Duodenal mucosa (tissue), 2 donors: Measurements from ENCODE around the gene PYGM.

Source experiments
- H3K27ac ChIP-seq: one replicate; pipeline ENCODE4 v1.7.0; 2013; ENCODE audit warnings: low read depth, low read length
- H3K27me3 ChIP-seq, 2 donors: one replicate each; pipeline ENCODE4 v1.7.0; 2013; ENCODE audit warnings: low read length in 2 of 2, control low read depth in 1 of 2; ENCODE audit not compliant: insufficient read depth in 2 of 2, control insufficient read depth in 1 of 2
- H3K36me3 ChIP-seq, 2 donors: one replicate each; pipeline ENCODE4 v1.7.0; 2013; ENCODE audit warnings: low read length in 2 of 2, control low read depth in 1 of 2; ENCODE audit not compliant: insufficient read depth in 2 of 2, control insufficient read depth in 1 of 2
- H3K4me1 ChIP-seq, 2 donors: one replicate each; pipeline ENCODE4 v1.7.0; 2013; ENCODE audit warnings: low read length in 2 of 2, control low read depth in 1 of 2; ENCODE audit not compliant: insufficient read depth in 2 of 2, control insufficient read depth in 1 of 2
- H3K4me3 ChIP-seq, 2 donors: one replicate each; pipeline ENCODE4 v1.7.0; 2013; ENCODE audit warnings: low read length in 2 of 2, low read depth in 1 of 2
- H3K9ac ChIP-seq, 2 donors: one replicate each; pipeline ENCODE4 v1.7.0; 2013; ENCODE audit warnings: low read length in 2 of 2, low read depth in 1 of 2
- H3K9me3 ChIP-seq, 2 donors: one replicate each; pipeline ENCODE4 v1.7.0; 2013; ENCODE audit warnings: low read length in 2 of 2, control low read depth in 1 of 2; ENCODE audit not compliant: control insufficient read depth in 1 of 2

The PYGM gene

DNA sequence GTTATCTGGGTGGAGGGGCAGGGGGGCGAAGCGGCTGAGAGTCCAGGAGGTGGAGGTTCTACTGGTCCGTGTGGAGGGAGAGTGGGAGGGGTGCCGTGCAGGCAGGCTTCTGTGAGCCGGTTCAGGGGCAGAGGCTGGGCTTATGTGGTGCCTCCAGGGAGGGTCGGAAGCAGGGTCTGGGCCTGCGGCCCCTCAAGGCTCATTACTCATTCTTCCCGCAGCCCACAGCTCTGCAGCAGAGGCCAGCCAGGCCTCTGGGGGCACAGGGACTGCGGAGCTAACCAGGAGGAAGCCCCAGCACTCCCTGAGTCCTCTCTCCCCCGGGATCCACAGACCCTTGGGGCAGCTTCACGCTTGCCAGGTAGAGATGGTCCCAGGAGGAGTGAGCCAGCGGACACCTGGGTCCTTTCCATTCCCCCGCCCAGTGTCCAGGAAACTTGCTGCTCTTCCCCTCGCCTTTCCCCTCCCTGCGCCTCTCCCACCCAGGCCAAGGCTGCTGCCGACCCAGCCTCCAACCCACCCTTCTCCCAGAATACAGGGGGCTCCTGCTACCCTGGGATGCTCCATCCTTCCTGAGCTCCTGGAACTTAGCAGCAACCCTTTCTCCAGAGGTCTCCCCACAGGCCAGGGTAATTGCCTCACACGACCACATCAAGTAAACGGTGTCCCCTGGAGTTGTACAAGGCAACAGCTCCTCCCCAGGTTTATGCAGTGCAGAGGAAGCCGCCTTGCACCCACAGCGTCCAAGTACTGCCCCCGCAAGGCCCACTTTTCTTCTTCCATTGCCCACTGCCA lies 43.1 kb downstream of the PYGM start:
- no peak overlapping the region for H3K4me3 ChIP-seq
- no peak overlapping the region for H3K9ac ChIP-seq
- H3K27ac ChIP-seq = no peak overlapping the region
- H3K27me3 ChIP-seq = peaks cover 67 to 70% of the 10 kb centered on the region in 2 donors
- H3K9me3 ChIP-seq = no peaks in the 10 kb centered on the region
- H3K36me3 ChIP-seq = no peaks in the 10 kb centered on the region
- no peaks in the 10 kb centered on the region for H3K4me1 ChIP-seq

DNA sequence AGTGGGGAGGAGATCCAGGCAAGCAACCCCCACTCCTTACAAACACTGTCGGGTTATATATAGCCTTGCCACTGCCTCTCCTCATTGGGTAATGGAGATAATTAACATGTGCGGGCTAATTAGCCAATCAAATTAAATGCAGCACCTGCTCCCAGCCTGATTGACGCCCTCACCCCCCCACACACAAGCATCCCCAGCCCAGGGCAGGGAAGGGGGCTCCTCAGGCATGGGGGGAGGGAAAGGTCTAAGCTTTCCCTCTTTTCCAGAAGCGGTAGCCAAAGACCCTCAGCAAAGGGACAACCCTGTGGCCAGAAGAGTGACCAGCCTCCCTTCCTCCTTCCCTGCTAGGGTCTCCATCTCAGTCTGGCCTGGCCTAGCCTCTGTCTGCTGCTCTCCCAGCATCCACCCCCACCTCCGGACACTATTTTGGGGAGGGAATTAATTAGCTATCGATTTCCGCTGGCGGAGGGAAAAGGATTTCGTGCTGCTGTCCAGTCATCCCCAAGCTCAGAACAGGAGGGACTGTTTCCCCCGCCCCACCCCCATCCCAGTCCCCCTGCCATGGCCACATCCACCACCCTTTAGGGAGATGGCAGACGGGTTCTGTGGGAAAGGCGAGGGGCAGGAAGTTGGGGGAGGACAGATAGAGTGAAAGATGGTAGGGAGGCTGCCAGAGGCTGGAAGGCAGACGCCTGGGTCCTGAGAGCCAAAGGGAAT lies 43.9 kb downstream of the PYGM start:
- peaks cover 71 to 72% of the 10 kb centered on the region in 2 donors for H3K27me3 ChIP-seq
- no peak overlapping the region for H3K27ac ChIP-seq
- H3K4me1 ChIP-seq = no peaks in the 10 kb centered on the region
- no peaks in the 10 kb centered on the region for H3K36me3 ChIP-seq
- H3K4me3 ChIP-seq = no peak overlapping the region
- no peaks in the 10 kb centered on the region for H3K9me3 ChIP-seq
- H3K9ac ChIP-seq = no peak overlapping the region

DNA sequence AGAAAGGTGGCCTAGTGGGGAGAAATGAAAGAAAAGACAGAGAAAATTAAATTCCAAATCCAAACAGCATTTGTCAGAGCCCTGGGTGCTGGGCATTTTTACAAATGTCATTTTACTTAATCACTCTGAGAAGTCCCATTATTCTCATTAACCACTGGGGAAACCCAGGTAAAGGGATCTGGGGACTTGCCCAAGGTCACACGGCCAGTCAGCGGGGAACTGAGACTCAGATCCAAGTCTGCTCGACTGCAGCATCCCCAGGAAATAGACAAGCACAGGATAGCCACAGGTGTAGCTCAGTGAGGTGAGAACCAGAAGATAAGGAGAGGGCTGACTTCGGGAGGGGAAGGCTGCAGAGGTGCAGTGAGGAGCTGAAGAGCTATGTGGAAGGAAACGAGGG lies 44.7 kb downstream of the PYGM start:
- H3K9me3 ChIP-seq = no peaks in the 10 kb centered on the region
- H3K27me3 ChIP-seq = peaks cover 72 to 73% of the 10 kb centered on the region in 2 donors
- H3K9ac ChIP-seq = no peak overlapping the region
- H3K4me1 ChIP-seq = no peaks in the 10 kb centered on the region
- no peak overlapping the region for H3K27ac ChIP-seq
- no peaks in the 10 kb centered on the region for H3K36me3 ChIP-seq
- H3K4me3 ChIP-seq = no peak overlapping the region

DNA sequence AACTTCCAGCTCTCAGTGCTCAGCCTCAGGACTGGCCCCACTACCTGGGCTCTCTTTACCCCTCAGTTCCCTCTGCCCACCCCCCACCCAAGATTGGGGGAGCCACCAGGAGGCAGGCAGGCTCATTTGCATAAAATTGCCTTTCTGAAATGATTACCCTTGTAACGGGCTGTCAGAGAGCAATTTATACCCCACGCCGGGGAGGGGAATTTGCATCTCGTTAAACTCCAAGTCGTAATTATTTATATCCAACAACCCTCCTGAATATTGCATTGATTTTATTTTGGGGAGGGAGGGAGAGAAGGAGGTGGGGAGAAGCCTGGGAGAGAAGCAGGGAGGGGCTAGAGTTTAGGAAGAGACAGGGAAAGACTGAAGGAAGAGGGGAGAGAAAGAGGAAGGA lies 45.1 kb downstream of the PYGM start:
- Histone ChIP-seq H3K9ac (no peak overlapping the region), H3K36me3 (no peaks in the 10 kb centered on the region), H3K4me1 (no peaks in the 10 kb centered on the region), H3K9me3 (no peaks in the 10 kb centered on the region), H3K27me3 (peaks cover 71 to 72% of the 10 kb centered on the region in 2 donors), H3K27ac (no peak overlapping the region), H3K4me3 (no peak overlapping the region)

DNA sequence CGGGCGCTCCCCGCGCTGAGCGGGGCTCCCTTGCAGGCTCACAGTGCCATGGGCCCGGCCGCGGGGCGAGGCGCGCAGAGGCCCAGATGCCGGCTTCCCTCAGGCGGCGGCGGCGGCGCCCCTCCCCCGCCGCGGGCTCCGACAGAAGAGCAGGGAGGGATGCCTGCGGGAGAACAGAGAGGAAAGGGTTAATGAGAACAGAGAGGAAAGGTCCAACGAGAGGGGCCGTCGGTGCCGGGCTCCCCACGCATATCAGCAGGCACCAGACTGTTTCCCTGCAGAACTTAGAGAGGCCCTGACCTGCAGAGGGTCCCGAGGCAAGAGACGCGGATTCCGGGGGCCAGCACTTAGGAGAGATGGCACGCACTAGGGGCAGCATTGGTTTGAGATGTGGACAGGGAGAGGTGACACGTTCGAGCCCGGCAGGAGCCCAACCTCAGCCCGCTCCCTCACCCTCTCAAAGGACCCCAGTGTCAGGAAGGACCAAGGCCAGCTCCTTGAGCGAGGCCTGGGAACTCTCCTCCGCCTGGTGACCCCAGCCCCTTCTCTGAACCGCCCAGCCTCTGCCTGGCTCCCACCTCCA lies 45.9 kb downstream of the PYGM start:
- H3K4me3 ChIP-seq = no peak overlapping the region
- H3K9me3 ChIP-seq = no peaks in the 10 kb centered on the region
- H3K36me3 ChIP-seq = no peaks in the 10 kb centered on the region
- H3K27ac ChIP-seq = no peak overlapping the region
- peaks cover 77 to 78% of the 10 kb centered on the region in 2 donors for H3K27me3 ChIP-seq
- no peaks in the 10 kb centered on the region for H3K4me1 ChIP-seq
- H3K9ac ChIP-seq = no peak overlapping the region

DNA sequence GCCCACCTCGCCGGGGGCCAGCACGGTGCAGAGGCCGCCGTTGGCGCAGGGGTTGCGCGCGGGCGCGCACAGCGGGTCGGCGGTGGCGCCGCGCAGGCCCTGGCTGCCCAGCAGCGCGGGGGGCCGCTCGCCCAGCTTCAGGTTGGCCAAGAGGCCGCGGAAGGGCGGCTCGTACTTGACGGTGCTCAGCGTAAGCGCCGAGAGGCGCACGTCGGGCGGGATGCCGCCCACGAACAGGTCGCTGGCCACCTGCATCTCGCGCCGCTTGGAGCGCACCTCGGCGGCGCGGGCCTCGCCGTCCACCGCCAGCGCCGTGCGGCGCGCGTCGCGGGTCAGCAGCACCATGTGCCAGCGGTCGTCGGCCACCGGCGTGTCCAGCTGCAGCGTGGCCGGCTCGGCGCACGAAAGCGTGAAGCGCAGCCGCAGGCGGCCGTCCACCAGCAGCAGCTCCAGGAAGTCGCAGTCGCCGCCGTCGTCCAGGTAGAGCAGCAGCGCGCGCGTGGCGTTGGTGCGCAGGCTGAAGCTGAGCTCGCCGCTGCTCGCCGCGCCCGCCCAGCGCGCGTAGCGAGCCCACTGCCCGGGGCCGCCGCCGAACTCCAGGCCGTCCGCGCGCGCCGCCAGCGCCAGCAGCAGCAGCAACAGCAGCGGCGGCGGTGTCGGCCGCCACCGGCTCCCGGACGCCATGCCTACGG lies 46.6 kb downstream of the PYGM start:
- no peak overlapping the region for H3K9ac ChIP-seq
- H3K36me3 ChIP-seq = no peaks in the 10 kb centered on the region
- H3K27me3 ChIP-seq = peaks cover 78 to 79% of the 10 kb centered on the region in 2 donors
- no peak overlapping the region for H3K4me3 ChIP-seq
- no peaks in the 10 kb centered on the region for H3K4me1 ChIP-seq
- no peak overlapping the region for H3K27ac ChIP-seq
- no peaks in the 10 kb centered on the region for H3K9me3 ChIP-seq

DNA sequence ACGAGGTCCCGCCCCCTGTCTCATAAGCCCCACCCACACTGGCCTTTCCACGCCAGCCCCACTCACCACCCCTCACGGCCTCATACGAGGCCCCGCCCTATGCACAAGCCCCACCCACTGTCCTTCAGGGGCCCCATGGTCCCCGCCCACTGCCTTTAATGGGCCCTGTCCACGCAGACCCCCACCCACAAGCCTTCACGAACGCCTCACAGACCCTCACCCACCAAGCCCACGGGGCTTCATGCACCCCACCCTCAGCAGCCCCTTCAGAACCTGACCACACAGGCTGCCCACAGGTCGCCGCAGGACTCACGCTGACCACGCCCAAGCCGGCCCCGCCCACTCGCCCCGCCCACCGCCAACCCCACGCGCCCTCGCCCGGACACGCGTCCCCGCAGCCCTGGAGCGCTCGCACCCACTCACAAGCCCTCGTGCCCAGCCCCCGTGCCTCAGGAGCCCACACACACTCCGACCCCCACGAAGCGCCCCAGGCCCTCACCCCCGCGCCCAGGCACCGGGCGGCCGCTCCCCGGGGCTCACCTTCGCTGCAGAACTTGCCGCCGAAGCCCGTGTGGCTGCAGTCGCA lies 47.3 kb downstream of the PYGM start:
- H3K9me3 ChIP-seq = no peaks in the 10 kb centered on the region
- H3K27ac ChIP-seq = no peak overlapping the region
- no peaks in the 10 kb centered on the region for H3K36me3 ChIP-seq
- H3K27me3 ChIP-seq = peaks cover 76% of the 10 kb centered on the region in 2 donors
- no peaks in the 10 kb centered on the region for H3K4me1 ChIP-seq
- no peak overlapping the region for H3K9ac ChIP-seq
- H3K4me3 ChIP-seq = no peak overlapping the region

DNA sequence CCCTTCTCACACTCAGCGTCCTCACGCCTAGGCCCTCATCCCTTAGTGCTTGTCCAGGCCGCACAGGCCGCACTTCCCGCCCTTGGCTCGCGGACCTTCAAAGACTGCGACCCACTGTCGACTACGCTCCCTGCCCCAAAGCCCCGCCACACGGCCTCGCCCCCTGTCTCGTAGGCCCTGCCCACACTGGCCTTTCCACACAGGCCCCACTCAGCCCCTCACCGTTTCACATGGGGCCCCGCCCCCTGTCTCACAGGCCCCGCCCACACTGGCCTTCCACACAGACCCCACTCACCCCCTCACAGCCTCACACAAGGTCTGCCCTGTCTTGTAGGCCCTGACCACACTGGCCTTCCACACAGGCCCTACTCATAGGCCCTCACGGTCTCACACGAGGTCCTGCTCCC lies 47.8 kb downstream of the PYGM start:
- Histone ChIP-seq H3K4me3 (no peak overlapping the region), H3K9ac (no peak overlapping the region), H3K27me3 (peaks cover 70 to 71% of the 10 kb centered on the region in 2 donors), H3K4me1 (no peaks in the 10 kb centered on the region), H3K9me3 (no peaks in the 10 kb centered on the region), H3K27ac (no peak overlapping the region), H3K36me3 (no peaks in the 10 kb centered on the region)

DNA sequence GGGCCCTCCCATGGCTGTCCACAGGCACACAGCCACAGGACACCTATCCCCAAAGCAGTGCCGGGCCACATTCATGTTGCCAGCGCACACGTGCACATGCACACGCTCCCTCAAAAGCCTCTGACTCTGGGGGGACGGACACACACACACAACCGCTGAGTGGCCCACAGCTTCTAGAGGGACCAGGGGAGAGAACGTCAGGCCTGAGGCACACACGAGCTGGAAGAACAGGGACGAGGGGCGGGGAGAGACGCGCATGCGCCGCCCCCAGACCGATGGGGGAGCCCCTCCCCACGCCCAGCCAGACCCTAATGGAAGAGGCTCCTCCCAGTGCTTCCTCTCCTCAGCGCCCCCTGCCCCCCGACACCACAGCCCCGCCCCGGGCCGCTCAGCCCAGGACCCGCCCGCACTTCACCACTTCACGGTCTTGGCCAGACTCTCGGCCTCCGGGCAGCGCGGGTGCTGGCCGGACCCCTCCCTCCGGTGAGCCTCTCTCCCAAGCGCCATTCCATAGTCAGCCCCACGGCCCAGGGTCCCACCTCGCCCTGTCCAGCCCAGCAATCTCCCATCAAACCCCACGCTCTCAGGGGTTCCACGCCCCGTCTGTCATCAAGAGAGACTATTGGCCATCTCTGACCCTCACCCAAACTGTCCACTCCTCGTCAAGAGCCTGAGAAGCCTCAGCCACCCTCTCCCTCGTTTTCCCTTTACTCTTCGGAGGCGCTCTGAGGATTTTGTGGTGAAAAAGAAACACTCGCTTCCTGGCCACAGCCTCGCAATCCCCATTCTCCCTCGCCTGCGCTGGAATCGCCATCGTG lies 48.4 kb downstream of the PYGM start:
- H3K4me3 ChIP-seq = no peak overlapping the region
- H3K9ac ChIP-seq = no peak overlapping the region
- H3K27me3 ChIP-seq = peaks cover 65 to 69% of the 10 kb centered on the region in 2 donors

More for the DNA sequence above, 48.4 kb downstream of the PYGM start:
- Histone ChIP-seq H3K4me1 (no peaks in the 10 kb centered on the region), H3K36me3 (no peaks in the 10 kb centered on the region), H3K9me3 (no peaks in the 10 kb centered on the region), H3K27ac (no peak overlapping the region)
